ENCODE results near the gene INSRR.

Gene INSRR

DNA sequence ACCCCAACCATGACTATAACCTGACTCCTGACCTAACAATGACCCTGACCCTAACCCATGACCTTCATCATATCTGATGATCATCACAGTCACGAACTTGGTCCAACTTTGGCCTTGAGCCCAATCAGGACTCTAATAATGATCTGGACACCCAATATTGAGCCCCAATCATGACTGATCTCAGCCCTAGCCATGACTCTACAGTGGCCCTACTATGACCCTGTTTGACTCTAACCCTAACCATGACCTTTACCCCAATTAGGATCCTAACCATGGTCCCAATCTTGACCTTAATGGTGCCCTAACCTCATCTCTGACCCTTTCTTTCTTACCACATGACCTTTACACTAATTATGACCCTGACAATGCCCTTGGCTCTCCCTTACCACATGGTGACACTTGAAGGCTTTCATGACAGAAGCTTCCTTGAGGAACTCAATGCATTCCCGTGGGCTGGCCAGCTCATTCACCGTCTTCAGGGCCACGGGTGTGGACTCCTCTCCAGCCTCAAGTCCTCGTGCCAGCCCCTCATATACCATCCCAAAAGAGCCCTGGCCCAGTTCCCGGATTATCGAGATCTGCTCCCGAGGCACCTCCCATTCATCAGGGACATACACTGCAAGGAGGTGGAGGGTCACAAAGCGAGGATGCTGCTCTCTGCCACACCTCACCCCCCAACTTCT lies 16.2 kb downstream of the INSRR start:
- Histone ChIP-seq H3K4me2 (ENCODE audit: insufficient read depth, low read length) (no peak overlapping the region), H3K79me2 (ENCODE audit: insufficient read depth, low read length) (no peaks in the 10 kb centered on the region), H3K27me3 (ENCODE audit: insufficient read depth, low read length, poor library complexity) (peaks cover 5% of the 10 kb centered on the region), H3K27ac (ENCODE audit: low read length) (no peak overlapping the region), H3K4me3 (ENCODE audit: low read depth in 1 of 2, low read length in 2 of 2) (no peak overlapping the region), H3K4me1 (ENCODE audit: insufficient read depth, low read length) (no peaks in the 10 kb centered on the region), H2AFZ (ENCODE audit: low read depth, low read length) (no peak overlapping the region), H4K20me1 (ENCODE audit: insufficient read depth, low read length) (peaks cover 10% of the 10 kb centered on the region), H3K9me3 (ENCODE audit: insufficient read depth, low read length, severe bottlenecking) (no peaks in the 10 kb centered on the region), H3K9ac (ENCODE audit: low read depth, low read length) (no peak overlapping the region), H3K36me3 (ENCODE audit: insufficient read depth, low read length) (no peaks in the 10 kb centered on the region)
- TF ChIP-seq CTCF (IDR thresholded peaks at IDR 0.05; ENCODE audit: borderline replicate concordance, extremely low read depth, low read length, poor library complexity, severe bottlenecking) (no peak), EZH2 (IDR thresholded peaks at IDR 0.05; ENCODE audit: borderline replicate concordance, low read depth, low read length, severe bottlenecking) (no peak)
- ATAC-seq (ENCODE audit: insufficient read depth, low read depth) (no peak), DNase-seq (no peak)

DNA sequence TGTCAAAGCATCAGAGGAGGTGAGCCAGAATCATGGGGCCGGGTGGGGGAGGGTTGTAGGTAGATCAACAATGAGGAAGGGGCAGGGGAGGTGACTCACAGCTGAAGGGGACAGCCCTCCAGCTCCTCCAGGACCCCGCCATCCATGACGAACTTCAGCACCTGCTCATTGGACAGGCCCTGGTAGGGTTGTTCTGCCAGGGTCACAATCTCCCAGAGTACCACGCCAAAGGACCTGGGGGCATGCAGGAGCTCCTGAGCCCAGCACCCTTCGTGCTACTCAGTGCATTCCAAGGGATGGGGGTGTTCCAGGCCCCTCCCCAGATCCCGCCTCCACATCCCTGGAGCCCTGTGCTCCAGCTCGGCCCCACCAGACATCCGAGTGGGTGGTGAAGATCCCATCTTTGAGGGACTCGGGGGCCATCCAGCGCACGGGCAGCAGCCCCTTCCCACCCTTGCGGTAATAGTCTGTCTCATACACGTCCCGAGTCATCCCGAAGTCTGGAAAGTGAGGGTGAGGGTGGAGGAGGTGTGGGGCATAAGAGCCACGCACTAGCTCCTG lies 17.5 kb downstream of the INSRR start:
- no peak overlapping the region for H3K4me2 ChIP-seq (ENCODE audit: insufficient read depth, low read length)
- no peak overlapping the region for H3K4me3 ChIP-seq (ENCODE audit: low read depth in 1 of 2, low read length in 2 of 2)
- H3K27ac ChIP-seq (ENCODE audit: low read length), result no peak overlapping the region
- H3K4me1 ChIP-seq (ENCODE audit: insufficient read depth, low read length), result no peaks in the 10 kb centered on the region
- DNase-seq, result no peak
- TF ChIP-seq EZH2 (IDR thresholded peaks at IDR 0.05; ENCODE audit: borderline replicate concordance, low read depth, low read length, severe bottlenecking) (no peak), CTCF (IDR thresholded peaks at IDR 0.05; ENCODE audit: borderline replicate concordance, extremely low read depth, low read length, poor library complexity, severe bottlenecking) (no peak)
- no peaks in the 10 kb centered on the region for H3K36me3 ChIP-seq (ENCODE audit: insufficient read depth, low read length)
- ATAC-seq (ENCODE audit: insufficient read depth, low read depth), result no peak
- H2AFZ ChIP-seq (ENCODE audit: low read depth, low read length), result no peak overlapping the region
- H3K79me2 ChIP-seq (ENCODE audit: insufficient read depth, low read length), result no peaks in the 10 kb centered on the region
- H3K9ac ChIP-seq (ENCODE audit: low read depth, low read length), result no peak overlapping the region
- peaks cover 5% of the 10 kb centered on the region for H3K27me3 ChIP-seq (ENCODE audit: insufficient read depth, low read length, poor library complexity)
- H4K20me1 ChIP-seq (ENCODE audit: insufficient read depth, low read length), result peaks cover 10% of the 10 kb centered on the region
- H3K9me3 ChIP-seq (ENCODE audit: insufficient read depth, low read length, severe bottlenecking), result no peaks in the 10 kb centered on the region

- Histone ChIP-seq H3K79me2 (ENCODE audit: insufficient read depth, low read length) (no peaks in the 10 kb centered on the region), H3K36me3 (ENCODE audit: insufficient read depth, low read length) (no peaks in the 10 kb centered on the region), H3K27me3 (ENCODE audit: insufficient read depth, low read length, poor library complexity) (peaks cover 7% of the 10 kb centered on the region)
These were observed 18.0 kb downstream of the INSRR start for GRCh38 chr1:156840898-156841279.

More at GRCh38 chr1:156840898-156841279, 18.0 kb downstream of the INSRR start:
- TF ChIP-seq EZH2 (IDR thresholded peaks at IDR 0.05; ENCODE audit: borderline replicate concordance, low read depth, low read length, severe bottlenecking) (no peak), CTCF (IDR thresholded peaks at IDR 0.05; ENCODE audit: borderline replicate concordance, extremely low read depth, low read length, poor library complexity, severe bottlenecking) (no peak)
- Histone ChIP-seq H3K4me1 (ENCODE audit: insufficient read depth, low read length) (no peaks in the 10 kb centered on the region), H3K27ac (ENCODE audit: low read length) (no peak overlapping the region), H3K9ac (ENCODE audit: low read depth, low read length) (no peak overlapping the region), H2AFZ (ENCODE audit: low read depth, low read length) (no peak overlapping the region), H3K4me3 (ENCODE audit: low read depth in 1 of 2, low read length in 2 of 2) (no peak overlapping the region), H3K9me3 (ENCODE audit: insufficient read depth, low read length, severe bottlenecking) (no peaks in the 10 kb centered on the region), H4K20me1 (ENCODE audit: insufficient read depth, low read length) (peaks cover 10% of the 10 kb centered on the region), H3K4me2 (ENCODE audit: insufficient read depth, low read length) (no peak overlapping the region)
- ATAC-seq (ENCODE audit: insufficient read depth, low read depth), result no peak
- DNase-seq, result no peak

Data from DND-41 (cell line).